GM12801 (cell line): ENCODE data around the gene PTPRG.

ENCODE experiments used
- CTCF ChIP-seq: IDR thresholded peaks from one replicate; pipeline ENCODE4 v1.5.1; 2011; ENCODE audit warnings: control low read depth; ENCODE audit not compliant: insufficient read length; ENCODE audit errors: extremely low read depth

Gene PTPRG

GRCh38 chr3:62323241-62323640 lies 761.9 kb downstream of the PTPRG start:
- TF ChIP-seq CTCF: no peak

- no peak for TF ChIP-seq CTCF
Observed at GRCh38 chr3:62325896-62326295, 764.5 kb downstream of the PTPRG start.

- no peak for TF ChIP-seq CTCF
Observed at GRCh38 chr3:62329971-62330370, 768.6 kb downstream of the PTPRG start.

GRCh38 chr3:62332017-62332416 lies 770.6 kb downstream of the PTPRG start:
- no peak for TF ChIP-seq CTCF

GRCh38 chr3:62332835-62333244 lies 771.5 kb downstream of the PTPRG start:
- TF ChIP-seq CTCF: no peak

GRCh38 chr3:62335196-62335595 lies 773.8 kb downstream of the PTPRG start:
- no peak for TF ChIP-seq CTCF

- TF ChIP-seq CTCF: no peak
Observed at GRCh38 chr3:62343755-62344154, 782.4 kb downstream of the PTPRG start.
